ENCODE measurements around the gene MPC2.

DNA sequence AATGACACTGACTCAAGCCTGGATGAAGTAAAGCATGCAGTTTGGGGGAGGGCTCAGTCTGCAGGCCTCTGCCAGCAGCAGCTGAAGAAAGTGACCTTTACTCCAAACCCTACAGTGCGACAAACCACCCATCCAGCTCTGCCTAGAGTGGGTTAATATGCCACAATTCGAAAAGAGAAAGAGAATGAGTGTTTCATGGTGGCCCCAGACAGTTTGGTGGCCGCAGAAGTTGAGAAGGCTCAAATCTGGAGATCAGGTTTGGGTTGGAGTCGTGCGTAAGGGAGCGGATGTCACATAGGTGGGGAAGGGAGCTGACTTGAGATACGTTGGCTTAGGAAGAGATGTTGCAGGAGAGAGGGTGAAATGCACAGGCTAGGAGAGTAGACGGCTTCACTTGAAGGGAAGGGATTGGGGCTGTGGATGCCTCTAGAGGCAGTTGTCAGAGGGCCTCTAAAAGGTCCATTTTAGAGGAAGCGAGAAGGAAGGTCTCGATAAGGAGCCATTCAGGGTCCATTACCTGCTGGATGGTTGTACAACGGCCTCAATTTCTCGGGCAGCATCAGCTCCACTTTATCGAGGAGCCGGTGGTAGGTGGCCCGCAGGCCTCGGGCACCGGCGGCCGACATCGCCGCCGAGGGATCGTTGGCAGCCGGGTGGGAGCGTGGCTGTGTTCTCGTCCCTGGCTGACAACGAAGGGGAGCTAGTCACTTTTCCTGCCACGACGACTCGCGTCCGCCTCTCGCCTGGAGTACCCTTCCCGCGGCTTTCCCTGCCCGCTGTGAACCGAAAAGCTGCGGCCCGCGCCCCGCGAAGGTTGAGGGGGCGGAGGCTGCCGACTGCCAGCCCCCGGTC is 1.4 kb downstream of the MPC2 start:
- no peak for TF ChIP-seq CTCF (IDR thresholded peaks at IDR 0.05)
- peak; percentile 79 for TF ChIP-seq POLR2A (IDR thresholded peaks at IDR 0.05)
